A549 (cell line): ENCODE measurements around the gene TUBB3. TPM values are rescaled to one million over a fixed set of nuclear protein-coding genes. Genes with fewer than 3 reads are reported as not detected.

Source experiments
- ATAC-seq, 2 experiments: fragments of 200-7000 bp in 1 of 2; fragments of >200 bp in 1 of 2; cut with Nextera tagmentation in 1 of 2; cut with Tn5 transposase in 1 of 2; 3 replicates each; pipeline versions ENCODE4 v1.8.0 to v1.9.1; 2018 to 2020; ENCODE audit warnings: mild to moderate bottlenecking in 1 of 2, moderate library complexity in 1 of 2
- CTCF ChIA-PET: fragments of 300-600 bp; sonication (Branson Sonifier 250); formaldehyde crosslinking; extraction: SDS; loops from one replicate; lab custom pipeline; 2021; ENCODE audit warnings: antibody characterized with exemption, inconsistent platforms; lab: Yijun Ruan, JAX
- POLR2A ChIA-PET: fragments of 350-600 bp; formaldehyde crosslinking; extraction: SDS; loops from one replicate; lab custom pipeline; 2021; ENCODE audit warnings: antibody characterized with exemption, inconsistent platforms; lab: Yijun Ruan, JAX
- DNase-seq, 2 experiments: peaks; one replicate each; pipeline versions ENCODE4 v3.0.0 to v3.0.0-alpha.2; 2011 to 2016; ENCODE audit warnings: low read depth in 1 of 2, low spot score in 1 of 2
- FAIRE-seq: peaks from 2 replicates; lab custom pipeline; 2011; peaks lifted over from hg19 to GRCh38; lab: Jason Lieb, UNC
- H3K27ac ChIP-seq, 2 experiments: fragments of >200 bp; sonication (Bioruptor Twin); formaldehyde crosslinking; 3 replicates each; pipeline ENCODE4 v1.5.1; 2016 to 2017
- H3K4me1 ChIP-seq: fragments of >200 bp; sonication (Bioruptor Twin); formaldehyde crosslinking; 3 replicates; pipeline ENCODE4 v1.6.1; 2016
- H3K4me2 ChIP-seq: fragments of >200 bp; sonication (Bioruptor Twin); formaldehyde crosslinking; 3 replicates; pipeline ENCODE4 v1.6.1; 2016
- H3K4me3 ChIP-seq: fragments of >200 bp; sonication (Bioruptor Twin); formaldehyde crosslinking; 3 replicates; pipeline ENCODE4 v1.5.1; 2016
- H3K9me3 ChIP-seq: fragments of >200 bp; sonication (Bioruptor Twin); formaldehyde crosslinking; 3 replicates; pipeline ENCODE4 v1.6.1; 2016
- CBX8 ChIP-seq: fragments of 200-600 bp; sonication (generic); IDR thresholded peaks from 2 replicates; pipeline ENCODE4 v1.6.1; 2016
- CHD2 ChIP-seq: fragments of 150-350 bp; IDR thresholded peaks from 2 replicates; pipeline ENCODE4 v1.6.1; 2014; ENCODE audit warnings: low read length; ENCODE audit not compliant: partially characterized antibody
- EHMT2 ChIP-seq: fragments of 200-600 bp; sonication (generic); IDR thresholded peaks from 2 replicates; pipeline ENCODE4 v1.6.1; 2016; ENCODE audit warnings: antibody characterized with exemption, low read depth, mild to moderate bottlenecking, moderate library complexity
- GATA3 ChIP-seq: IDR thresholded peaks from 2 replicates; pipeline ENCODE4 v1.6.1; 2012; ENCODE audit warnings: borderline replicate concordance
- HDAC2 ChIP-seq: fragments of 200-600 bp; sonication (generic); IDR thresholded peaks from 2 replicates; pipeline ENCODE4 v1.6.1; 2016
- HOXB13 ChIP-seq: fragments of 250-450 bp; sonication (Bioruptor Pico); IDR thresholded peaks from 2 replicates; pipeline ENCODE4 v1.5.0; 2020; ENCODE audit warnings: low read depth, mild to moderate bottlenecking, moderate library complexity
- HOXB5 ChIP-seq: fragments of 250-450 bp; sonication (Bioruptor Pico); IDR thresholded peaks from 2 replicates; pipeline ENCODE4 v1.5.0; 2020; ENCODE audit warnings: mild to moderate bottlenecking, moderate library complexity
- MAFK ChIP-seq: fragments of 450-650 bp; IDR thresholded peaks from 2 replicates; pipeline ENCODE4 v1.6.1; 2014; ENCODE audit not compliant: partially characterized antibody
- MAZ ChIP-seq: fragments of 150-350 bp; IDR thresholded peaks from 2 replicates; pipeline ENCODE4 v1.6.1; 2014; ENCODE audit warnings: antibody characterized with exemption, low read depth, low read length, borderline replicate concordance
- MYC ChIP-seq: IDR thresholded peaks from 2 replicates; pipeline ENCODE4 v1.6.1; 2012; ENCODE audit warnings: mild to moderate bottlenecking, inconsistent platforms, low read length, improper control_type of control experiment, borderline replicate concordance
- NR3C1 ChIP-seq: fragments of >200 bp; sonication (Bioruptor Twin); formaldehyde crosslinking; IDR thresholded peaks from 3 replicates; pipeline ENCODE4 v1.6.1; 2017
- POLR2A ChIP-seq: IDR thresholded peaks from 2 replicates; pipeline ENCODE4 v1.6.1; 2012; ENCODE audit warnings: mild to moderate bottlenecking, low read length
- RAD21 ChIP-seq, 2 experiments: fragments of >200 bp in 1 of 2; sonication (Bioruptor Twin) in 1 of 2; formaldehyde crosslinking in 1 of 2; IDR thresholded peaks in 1 of 2; conservative IDR thresholded peaks in 1 of 2; 2 replicates in 1 of 2; 3 replicates in 1 of 2; pipeline ENCODE4 v1.6.1; 2012 to 2018; ENCODE audit warnings: inconsistent platforms in 1 of 2
- RCOR1 ChIP-seq: fragments of 150-350 bp; IDR thresholded peaks from 2 replicates; pipeline ENCODE4 v1.6.1; 2014; ENCODE audit warnings: antibody characterized with exemption, low read length, low read depth
- RFX5 ChIP-seq: fragments of 450-650 bp; IDR thresholded peaks from 2 replicates; pipeline ENCODE4 v1.7.1; 2014; ENCODE audit warnings: antibody characterized with exemption, mild to moderate bottlenecking, moderate library complexity
- TFCP2L1 ChIP-seq: fragments of 250-450 bp; sonication (Bioruptor Pico); IDR thresholded peaks from 2 replicates; pipeline ENCODE4 v1.5.0; 2021; ENCODE audit warnings: mild to moderate bottlenecking
- TP53 ChIP-seq: fragments of 250-450 bp; sonication (Bioruptor Pico); IDR thresholded peaks from 2 replicates; pipeline ENCODE4 v1.5.0; 2021; ENCODE audit warnings: mild to moderate bottlenecking, moderate library complexity
- ZC3H11A ChIP-seq: fragments of 450-650 bp; IDR thresholded peaks from 2 replicates; pipeline ENCODE4 v1.6.1; 2014; ENCODE audit warnings: antibody characterized with exemption, mild to moderate bottlenecking
- ZNF302 ChIP-seq: fragments of 250-450 bp; sonication (Bioruptor Pico); IDR thresholded peaks from 2 replicates; pipeline ENCODE4 v1.9.0; 2021; ENCODE audit warnings: inconsistent platforms, mild to moderate bottlenecking, moderate library complexity
- WGBS: methylation state at CpG from one replicate; pipeline ENCODE4 v1.1.6; 2017; ENCODE audit errors: missing lambda C conversion rate; 5-methylcytosine and 5-hydroxymethylcytosine counted together
- polyA plus RNA-seq, 4 experiments: library from polyadenylated mRNA; depleted of rRNA in 3 of 4; stranded (reverse); fragments of >200 nt; fragmentation: RNase III in 1 of 4; extraction: RNeasy Plus Mini Kit Qiagen cat#74134 plus additional on column Dnase treatment in 1 of 4; gene quantifications; 2 replicates in 3 of 4; 3 replicates in 1 of 4; pipeline ENCODE4 v1.2.3, GENCODE V29; 2011 to 2017
- TF ChIP-seq, protein P1 (sequence below): fragments of >200 bp; sonication (Bioruptor Twin); formaldehyde crosslinking; IDR thresholded peaks from 3 replicates; pipeline ENCODE4 v1.5.1; 2016
- TF ChIP-seq, protein P2 (sequence below): fragments of >200 bp; sonication (Bioruptor Twin); formaldehyde crosslinking; IDR thresholded peaks from 3 replicates; pipeline ENCODE4 v1.6.1; 2016
- TF ChIP-seq, protein P3 (sequence below): fragments of >200 bp; sonication (Bioruptor Twin); formaldehyde crosslinking; IDR thresholded peaks from 2 replicates; pipeline ENCODE4 v1.6.1; 2016
- TF ChIP-seq, protein P4 (sequence below): IDR thresholded peaks from 2 replicates; pipeline ENCODE4 v1.6.1; 2012

Gene TUBB3
- polyA plus RNA-seq, 2 of the 4 experiments (the other 2 are of a cell fraction): 48.9 to 163 TPM

DNA sequence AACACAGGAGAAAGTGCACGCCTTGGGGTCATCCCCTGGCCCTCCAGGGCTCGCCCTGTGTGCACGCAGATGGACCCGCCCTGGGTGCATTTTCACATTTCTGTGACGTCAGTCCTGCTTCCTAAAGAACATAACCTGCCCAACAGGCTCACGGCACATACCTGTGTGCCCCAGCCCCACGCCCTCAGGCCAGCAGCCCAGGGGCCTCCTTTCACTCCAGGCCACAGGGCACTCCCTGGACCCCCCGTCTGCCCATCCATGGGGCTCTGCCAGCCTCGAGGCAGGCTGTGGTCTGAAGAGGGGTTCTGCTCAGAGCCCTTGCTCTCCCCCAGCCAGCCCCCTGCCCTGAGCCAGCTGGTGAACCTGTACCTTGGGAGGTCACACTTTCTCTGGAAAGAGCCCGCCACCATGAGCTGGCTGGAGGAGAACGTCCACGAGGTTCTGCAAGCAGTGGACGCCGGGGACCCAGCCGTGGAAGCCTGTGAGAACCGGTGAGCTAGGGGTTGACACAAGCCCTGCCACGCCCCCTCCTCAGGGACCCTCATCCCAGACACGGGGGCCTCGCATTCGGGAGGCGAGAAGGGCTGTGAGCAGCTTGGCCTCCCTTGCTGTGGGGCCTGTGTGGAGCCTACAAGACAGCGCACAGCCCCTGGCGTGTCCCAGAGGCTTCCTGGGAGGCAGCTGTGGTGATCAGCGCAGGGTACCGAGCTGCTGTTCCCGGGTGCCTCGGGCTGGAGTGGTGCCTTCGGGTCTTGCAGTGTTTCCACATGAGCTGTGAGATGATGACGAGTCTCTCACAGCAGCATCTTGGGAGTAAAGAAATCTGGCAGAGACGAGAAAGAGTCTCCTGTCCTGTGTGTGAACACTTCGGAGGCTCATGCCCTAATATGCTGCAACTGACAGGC lies 18.3 kb upstream of the TUBB3 start:
- Histone ChIP-seq H3K27ac (no peak overlapping the region), H3K4me1 (peaks cover under 1% of the 10 kb centered on the region; the same call in 2 of the 3 replicates), H3K9me3 (peaks cover 7% of the 10 kb centered on the region; the same call in 1 of the 3 replicates), H3K4me2 (no peak overlapping the region), H3K4me3 (no peak overlapping the region)
- peak; percentile 16 to 22; a peak in 5 of 6 replicates for ATAC-seq
- ChIA-PET CTCF (interaction anchor here (0.6 kb wide), 1 partner anchor 243 kb away, joined by 3 read pairs; no protein-coding TSS in a partner anchor), POLR2A (no interaction called here)
- FAIRE-seq: no peak
- no peak for DNase-seq
- TF ChIP-seq, protein P1, sequence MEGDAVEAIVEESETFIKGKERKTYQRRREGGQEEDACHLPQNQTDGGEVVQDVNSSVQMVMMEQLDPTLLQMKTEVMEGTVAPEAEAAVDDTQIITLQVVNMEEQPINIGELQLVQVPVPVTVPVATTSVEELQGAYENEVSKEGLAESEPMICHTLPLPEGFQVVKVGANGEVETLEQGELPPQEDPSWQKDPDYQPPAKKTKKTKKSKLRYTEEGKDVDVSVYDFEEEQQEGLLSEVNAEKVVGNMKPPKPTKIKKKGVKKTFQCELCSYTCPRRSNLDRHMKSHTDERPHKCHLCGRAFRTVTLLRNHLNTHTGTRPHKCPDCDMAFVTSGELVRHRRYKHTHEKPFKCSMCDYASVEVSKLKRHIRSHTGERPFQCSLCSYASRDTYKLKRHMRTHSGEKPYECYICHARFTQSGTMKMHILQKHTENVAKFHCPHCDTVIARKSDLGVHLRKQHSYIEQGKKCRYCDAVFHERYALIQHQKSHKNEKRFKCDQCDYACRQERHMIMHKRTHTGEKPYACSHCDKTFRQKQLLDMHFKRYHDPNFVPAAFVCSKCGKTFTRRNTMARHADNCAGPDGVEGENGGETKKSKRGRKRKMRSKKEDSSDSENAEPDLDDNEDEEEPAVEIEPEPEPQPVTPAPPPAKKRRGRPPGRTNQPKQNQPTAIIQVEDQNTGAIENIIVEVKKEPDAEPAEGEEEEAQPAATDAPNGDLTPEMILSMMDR: no peak
- TF ChIP-seq, protein P2, sequence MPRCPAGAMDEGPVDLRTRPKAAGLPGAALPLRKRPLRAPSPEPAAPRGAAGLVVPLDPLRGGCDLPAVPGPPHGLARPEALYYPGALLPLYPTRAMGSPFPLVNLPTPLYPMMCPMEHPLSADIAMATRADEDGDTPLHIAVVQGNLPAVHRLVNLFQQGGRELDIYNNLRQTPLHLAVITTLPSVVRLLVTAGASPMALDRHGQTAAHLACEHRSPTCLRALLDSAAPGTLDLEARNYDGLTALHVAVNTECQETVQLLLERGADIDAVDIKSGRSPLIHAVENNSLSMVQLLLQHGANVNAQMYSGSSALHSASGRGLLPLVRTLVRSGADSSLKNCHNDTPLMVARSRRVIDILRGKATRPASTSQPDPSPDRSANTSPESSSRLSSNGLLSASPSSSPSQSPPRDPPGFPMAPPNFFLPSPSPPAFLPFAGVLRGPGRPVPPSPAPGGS: no peak
- TF ChIP-seq, protein P3, sequence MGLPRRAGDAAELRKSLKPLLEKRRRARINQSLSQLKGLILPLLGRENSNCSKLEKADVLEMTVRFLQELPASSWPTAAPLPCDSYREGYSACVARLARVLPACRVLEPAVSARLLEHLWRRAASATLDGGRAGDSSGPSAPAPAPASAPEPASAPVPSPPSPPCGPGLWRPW: no peak
- TF ChIP-seq, protein P4, sequence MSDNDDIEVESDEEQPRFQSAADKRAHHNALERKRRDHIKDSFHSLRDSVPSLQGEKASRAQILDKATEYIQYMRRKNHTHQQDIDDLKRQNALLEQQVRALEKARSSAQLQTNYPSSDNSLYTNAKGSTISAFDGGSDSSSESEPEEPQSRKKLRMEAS: no peak
- no peak for TF ChIP-seq ZNF302 (CRISPR knock-in tag)
- WGBS: 94% methylated on average over 19 of the region's 31 CpGs

DNA sequence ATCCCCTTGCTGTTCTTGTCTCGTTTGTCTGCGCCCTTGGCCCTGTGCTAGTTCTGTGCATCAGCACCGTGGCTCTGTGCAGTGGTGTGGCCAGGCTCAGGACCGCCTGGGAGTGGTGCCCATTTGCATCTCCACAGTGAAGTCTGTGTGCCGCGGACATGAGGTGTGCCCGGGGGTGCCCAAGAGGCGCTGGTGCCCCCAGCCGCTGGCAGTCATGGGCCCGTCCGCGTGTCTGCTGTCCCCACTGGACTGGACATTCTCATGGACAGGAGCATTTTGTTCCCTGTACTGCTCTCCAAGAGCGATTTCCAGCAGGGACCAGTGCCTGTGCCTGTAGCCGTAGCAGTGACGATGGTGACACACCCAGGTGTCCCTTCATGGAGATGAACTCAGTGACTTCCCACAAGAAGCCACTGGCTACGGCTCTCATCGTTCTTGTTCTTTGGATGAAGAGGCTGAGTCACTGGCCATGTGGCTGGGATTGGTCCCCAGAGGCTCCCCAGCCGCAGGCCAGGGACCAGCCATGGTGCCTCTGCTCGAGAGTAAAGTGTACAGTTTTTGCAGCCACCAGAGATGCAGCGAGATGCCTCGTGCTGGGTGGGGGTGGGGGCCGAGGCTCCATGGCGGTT lies 17.5 kb upstream of the TUBB3 start:
- FAIRE-seq (no peak), ATAC-seq (peak; percentile 13 to 22; a peak in 5 of 6 replicates), DNase-seq (no peak)
- ChIA-PET POLR2A (no interaction called here), CTCF (interaction anchor here (7.6 kb wide), 1 partner anchor 16 kb away, joined by 109 read pairs; the partner anchor contains the start of genes MC1R and TUBB3)
- Histone ChIP-seq H3K4me2 (no peak overlapping the region), H3K9me3 (peaks cover 7% of the 10 kb centered on the region; the same call in 1 of the 3 replicates), H3K4me3 (no peak overlapping the region), H3K27ac (no peak overlapping the region), H3K4me1 (peaks cover 4% of the 10 kb centered on the region; the same call in 2 of the 3 replicates)
- 91% methylated on average over 20 of the region's 23 CpGs for WGBS
- TF ChIP-seq, protein P3: no peak
- TF ChIP-seq HOXB13 (CRISPR knock-in tag): no peak
- no peak for TF ChIP-seq POLR2A
- no peak for TF ChIP-seq EHMT2
- TF ChIP-seq HDAC2: no peak
- no peak for TF ChIP-seq RAD21 (conservative IDR thresholded peaks at IDR 0.05 in 1 of 2, IDR thresholded peaks at IDR 0.05 in 1 of 2)
- no peak for TF ChIP-seq RCOR1
- no peak for TF ChIP-seq TFCP2L1 (CRISPR knock-in tag)
- no peak for TF ChIP-seq CHD2
- TF ChIP-seq ZC3H11A: no peak
- TF ChIP-seq MAFK: no peak
- no peak for TF ChIP-seq NR3C1
- no peak for TF ChIP-seq HOXB5
- no peak for TF ChIP-seq CBX8
- TF ChIP-seq GATA3: no peak
- TF ChIP-seq RFX5: no peak
- no peak for TF ChIP-seq MAZ
- no peak for TF ChIP-seq TP53 (CRISPR knock-in tag)
- TF ChIP-seq, protein P1: no peak
- TF ChIP-seq MYC: no peak
